Hematopoietic multipotent progenitor cell treated with erythropoietin and hydrocortisone succinate and interleukin-3 and kit ligand, for 6 days (in vitro differentiated cells): ENCODE data around the gene MAMLD1.
"Not testable (repeated sequence)": the region's sequence is repeated elsewhere in the genome, so short reads cannot be mapped to it uniquely, and the experiment has no call there.

Source experiments
- DNase-seq: peaks from one replicate; pipeline ENCODE4 v3.0.0-alpha.2; 2015

MAMLD1 gene, protein sequence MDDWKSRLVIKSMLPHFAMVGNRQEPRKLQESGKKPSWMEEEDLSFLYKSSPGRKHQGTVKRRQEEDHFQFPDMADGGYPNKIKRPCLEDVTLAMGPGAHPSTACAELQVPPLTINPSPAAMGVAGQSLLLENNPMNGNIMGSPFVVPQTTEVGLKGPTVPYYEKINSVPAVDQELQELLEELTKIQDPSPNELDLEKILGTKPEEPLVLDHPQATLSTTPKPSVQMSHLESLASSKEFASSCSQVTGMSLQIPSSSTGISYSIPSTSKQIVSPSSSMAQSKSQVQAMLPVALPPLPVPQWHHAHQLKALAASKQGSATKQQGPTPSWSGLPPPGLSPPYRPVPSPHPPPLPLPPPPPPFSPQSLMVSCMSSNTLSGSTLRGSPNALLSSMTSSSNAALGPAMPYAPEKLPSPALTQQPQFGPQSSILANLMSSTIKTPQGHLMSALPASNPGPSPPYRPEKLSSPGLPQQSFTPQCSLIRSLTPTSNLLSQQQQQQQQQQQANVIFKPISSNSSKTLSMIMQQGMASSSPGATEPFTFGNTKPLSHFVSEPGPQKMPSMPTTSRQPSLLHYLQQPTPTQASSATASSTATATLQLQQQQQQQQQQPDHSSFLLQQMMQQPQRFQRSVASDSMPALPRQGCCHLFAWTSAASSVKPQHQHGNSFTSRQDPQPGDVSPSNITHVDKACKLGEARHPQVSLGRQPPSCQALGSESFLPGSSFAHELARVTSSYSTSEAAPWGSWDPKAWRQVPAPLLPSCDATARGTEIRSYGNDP

GRCh38 chrX:150362599-150363481, at the start of gene MAMLD1:
Gene MAMLD1, plus strand, starts transcription at chrX:150363317. Its CDS starts 82,200 bp downstream, at chrX:150445517.
- peak; percentile 74 for DNase-seq

DNA sequence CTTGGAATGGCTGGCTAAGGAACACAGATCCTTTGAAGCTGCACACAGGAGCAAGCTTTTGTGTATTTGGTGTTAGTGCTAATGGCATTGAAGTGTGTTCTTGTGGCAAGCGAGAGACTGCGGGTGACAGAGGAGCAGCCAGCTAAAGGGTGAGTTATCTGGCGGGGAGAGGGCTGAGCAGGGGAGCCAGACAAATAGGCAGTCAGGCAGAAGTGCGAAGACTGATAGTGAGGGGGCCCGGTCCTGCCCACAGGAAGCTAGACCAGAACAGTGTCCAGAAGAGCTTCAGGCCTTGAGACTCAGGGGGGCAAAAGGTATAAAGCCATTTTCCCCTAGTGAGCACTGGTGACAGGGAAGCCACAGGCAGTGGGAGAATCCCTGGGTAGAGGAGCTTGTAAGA, 49.6 kb upstream of the MAMLD1 start:
- DNase-seq = no peak

DNA sequence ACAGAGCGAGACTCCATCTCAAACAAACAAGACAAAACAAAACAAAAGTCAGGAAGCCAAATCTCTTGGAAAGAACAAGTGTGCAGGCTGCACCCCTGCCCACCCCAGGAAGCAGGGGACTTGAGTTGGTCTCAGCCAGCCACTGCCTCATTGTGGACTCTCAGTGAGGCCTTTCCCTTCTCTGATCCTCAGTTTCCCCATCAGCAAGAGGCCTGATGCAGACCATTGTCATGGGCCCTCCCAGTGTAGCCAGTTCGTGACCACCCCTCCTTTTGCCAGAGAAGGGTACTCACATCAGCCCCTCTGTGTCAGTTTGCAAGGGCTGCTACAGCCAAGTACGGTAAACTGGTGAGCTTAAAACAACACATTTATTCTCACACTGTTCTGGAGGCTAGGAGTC, 48.9 kb upstream of the MAMLD1 start:
- DNase-seq = no peak

DNA sequence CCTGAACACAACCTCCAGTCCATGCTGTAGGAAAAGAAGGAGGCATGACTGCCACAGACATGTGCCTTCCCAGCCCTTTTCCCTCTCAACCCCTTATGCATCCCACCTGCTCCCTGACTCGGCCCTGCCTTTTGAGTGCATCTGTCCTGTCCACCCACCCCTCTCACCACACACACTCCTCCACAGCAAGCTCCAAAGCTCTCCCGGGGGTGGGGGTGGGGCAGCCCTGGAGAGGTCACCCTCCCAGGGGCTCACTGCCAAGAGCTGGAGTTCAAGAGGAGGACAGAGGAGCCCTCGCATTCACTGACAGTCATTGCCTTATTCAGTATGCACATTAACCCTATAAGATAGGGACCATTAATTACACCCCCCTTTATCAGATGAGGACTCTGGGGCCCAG, 46.6 kb upstream of the MAMLD1 start:
- DNase-seq = no peak

- no peak for DNase-seq
These were observed 40.1 kb upstream of the MAMLD1 start for GRCh38 chrX:150323020-150323419.

GRCh38 chrX:150324035-150324728, 38.9 kb upstream of the MAMLD1 start:
- no peak for DNase-seq

DNA sequence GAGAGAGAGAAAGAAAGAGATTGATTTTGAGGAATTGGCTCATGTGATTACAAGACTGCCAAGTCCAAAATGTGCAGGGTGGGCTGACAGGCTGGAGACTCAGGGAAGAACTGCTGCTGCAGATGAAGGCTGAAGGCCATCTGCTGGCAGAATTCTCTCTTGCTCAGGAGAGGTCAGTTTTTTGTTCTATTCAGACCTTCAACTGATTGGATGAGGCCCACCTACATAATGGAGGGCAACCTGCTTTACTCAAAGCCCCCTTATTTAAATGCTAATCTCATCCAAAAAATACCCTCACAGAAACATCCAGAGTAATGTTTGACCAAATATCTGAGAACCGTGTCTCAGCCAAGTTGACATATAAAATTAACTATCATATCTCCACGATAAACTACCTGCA, 38.2 kb upstream of the MAMLD1 start:
- DNase-seq = no peak

DNA sequence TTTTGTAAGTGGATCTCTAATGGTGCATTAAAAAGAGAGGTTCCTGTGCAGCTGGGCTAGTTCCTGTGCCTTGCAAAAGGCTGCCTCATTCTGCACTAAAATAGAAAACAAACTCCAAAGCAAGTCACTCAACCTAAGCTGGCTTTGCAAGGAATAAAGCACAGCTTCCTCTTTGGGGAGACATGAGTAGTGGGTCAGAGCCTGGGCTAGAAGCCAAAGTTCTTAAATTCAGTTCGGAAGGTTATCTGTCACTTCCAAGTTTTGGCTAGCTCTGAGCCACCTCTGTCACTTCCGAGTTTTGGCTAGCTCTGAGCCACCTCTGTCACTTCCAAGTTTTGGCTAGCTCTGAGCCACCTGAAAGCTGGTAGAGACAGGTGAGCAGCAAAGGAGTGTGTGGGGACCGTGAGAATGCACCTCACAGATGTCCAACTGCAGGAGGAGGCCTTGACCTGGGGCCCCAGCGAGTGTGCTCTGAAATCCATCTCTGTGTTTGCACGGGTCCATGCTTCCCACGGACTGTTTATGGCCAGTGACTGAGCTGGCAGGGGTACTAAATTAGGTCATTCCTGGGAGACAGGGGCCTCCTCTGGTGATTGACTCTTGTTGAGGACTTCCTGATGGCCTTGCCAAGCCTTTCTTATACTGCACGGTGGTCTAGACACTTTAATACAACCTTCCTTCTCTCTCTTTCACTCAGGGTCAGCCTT, 36.4 kb upstream of the MAMLD1 start:
- DNase-seq = peak; percentile 8

- DNase-seq = no peak
These were observed 33.8 kb upstream of the MAMLD1 start for GRCh38 chrX:150329282-150329681.

DNA sequence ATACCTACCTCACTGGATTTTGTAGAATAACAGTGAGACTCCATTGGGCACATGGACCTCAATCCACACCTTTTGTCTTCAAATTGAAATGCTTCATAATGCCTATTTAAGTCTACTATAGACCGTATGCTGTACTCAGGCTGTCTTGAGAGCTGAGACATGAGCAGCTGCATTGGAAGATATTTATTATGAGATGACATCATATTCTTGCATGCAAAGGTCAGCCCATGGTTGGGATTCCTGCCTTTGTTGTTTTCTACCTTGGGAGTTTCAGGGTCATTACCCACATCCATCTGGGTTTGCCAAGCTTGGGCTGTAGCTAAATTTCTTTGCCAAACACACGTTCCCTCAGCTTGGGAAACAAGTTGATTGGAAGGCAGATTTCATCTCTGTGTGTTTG, 33.2 kb upstream of the MAMLD1 start:
- DNase-seq = no peak

DNA sequence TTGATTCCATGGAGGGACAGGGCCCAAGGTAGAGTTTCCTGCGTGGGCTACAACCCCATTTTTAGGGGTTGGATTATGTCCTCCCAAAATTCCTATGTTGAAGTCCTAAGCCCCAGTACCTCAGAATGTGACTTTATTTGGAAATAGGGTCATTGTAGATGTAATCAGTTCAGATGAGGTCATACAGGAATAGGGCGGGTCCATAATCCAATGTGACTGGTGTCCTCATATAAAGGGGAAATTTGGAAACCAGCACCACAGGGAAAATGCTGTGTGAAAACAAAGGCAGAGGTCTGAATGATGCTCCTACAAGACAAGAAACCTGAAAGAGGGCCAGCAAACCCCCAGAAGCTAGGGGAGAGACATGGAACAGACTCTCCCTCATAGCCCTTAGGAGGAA, 31.1 kb upstream of the MAMLD1 start:
- DNase-seq = no peak

GRCh38 chrX:150334100-150334499, 29.0 kb upstream of the MAMLD1 start:
- DNase-seq = no peak

GRCh38 chrX:150334981-150335380, 28.1 kb upstream of the MAMLD1 start:
- DNase-seq = no peak

GRCh38 chrX:150337026-150337425, 26.1 kb upstream of the MAMLD1 start:
- no peak for DNase-seq

DNA sequence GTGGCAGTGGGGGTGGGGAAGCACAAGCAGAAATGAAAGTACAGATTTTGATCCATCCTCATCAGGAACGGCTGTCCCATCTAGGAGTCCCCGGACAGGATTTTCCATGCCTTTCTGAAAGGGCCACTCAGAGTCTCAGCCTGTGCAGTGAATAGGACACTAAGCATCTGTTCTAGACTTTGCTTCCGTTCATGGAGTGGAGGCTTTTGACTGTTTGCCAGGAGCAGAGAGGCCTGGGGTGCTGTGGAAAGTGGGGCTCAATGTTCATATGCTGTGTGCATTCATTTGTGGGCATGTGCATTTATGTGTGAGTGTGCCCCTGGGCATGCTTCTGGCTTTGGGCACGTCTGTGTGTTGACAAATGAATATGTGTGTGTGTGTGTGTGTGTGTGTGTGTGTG, 25.6 kb upstream of the MAMLD1 start:
- no peak for DNase-seq

- DNase-seq = no peak
These were observed 24.5 kb upstream of the MAMLD1 start for GRCh38 chrX:150338615-150339014.

GRCh38 chrX:150339736-150340135, 23.4 kb upstream of the MAMLD1 start:
- no peak for DNase-seq

DNA sequence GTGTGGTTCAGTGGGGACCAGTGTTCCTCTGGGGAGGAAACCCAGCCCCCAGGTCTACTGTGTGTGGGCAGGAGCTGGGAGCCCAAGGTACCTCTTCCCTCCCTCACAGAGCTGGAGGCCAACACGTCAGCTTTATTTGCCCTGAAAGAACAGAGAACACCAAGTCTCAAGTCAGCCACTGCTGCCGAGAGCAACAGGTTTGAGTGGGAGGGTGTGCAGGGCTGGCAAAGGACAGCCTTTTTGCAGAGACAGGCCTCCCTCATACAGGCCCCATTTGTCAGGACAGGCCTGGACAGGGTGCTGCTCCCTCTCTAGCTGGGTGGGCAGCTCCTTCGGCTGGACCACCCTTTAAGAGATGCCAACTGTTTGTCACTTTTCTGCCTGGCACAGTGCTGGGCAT, 22.8 kb upstream of the MAMLD1 start:
- not testable (repeated sequence) for DNase-seq

GRCh38 chrX:150347471-150347870, 15.6 kb upstream of the MAMLD1 start:
- DNase-seq = no peak

GRCh38 chrX:150348365-150348764, 14.8 kb upstream of the MAMLD1 start:
- no peak for DNase-seq

DNA sequence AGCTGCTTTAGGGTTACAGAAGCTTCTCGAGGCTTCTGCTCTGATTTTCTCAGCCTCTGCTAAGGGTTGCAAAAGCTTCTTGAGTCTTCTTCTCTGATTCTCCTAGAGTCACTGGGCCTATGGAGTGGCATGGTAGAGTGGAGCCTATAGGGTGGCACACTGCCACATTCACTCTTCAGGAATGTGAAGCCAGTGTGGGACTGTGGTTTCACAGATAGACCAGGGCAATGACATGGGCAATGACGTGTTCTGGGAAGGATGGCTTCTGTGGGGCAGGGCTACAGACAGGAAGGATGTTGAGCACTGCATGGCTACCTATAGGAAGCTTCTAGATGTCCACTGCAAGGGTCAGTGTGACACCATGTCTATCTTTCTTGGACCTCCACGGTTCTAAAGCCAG, 11.0 kb upstream of the MAMLD1 start:
- no peak for DNase-seq

GRCh38 chrX:150352581-150352980, 10.5 kb upstream of the MAMLD1 start:
- no peak for DNase-seq
